Left renal cortex interstitium (tissue), 4 donors: Measurements from ENCODE around the gene ANTXR1. TPM values are rescaled to one million over a fixed set of nuclear protein-coding genes. Genes with fewer than 3 reads are reported as not detected.

Experiments
- DNase-seq, 4 donors: peaks; one replicate each; pipeline ENCODE4 v3.0.0-alpha.2; 2013; ENCODE audit warnings: low read depth in 4 of 4, low spot score in 2 of 4, missing footprints in 1 of 4
- polyA plus RNA-seq, 4 donors: library from polyadenylated mRNA; unstranded; fragments of 120-200 nt; gene quantifications; one replicate each; pipeline ENCODE4 v1.2.1, GENCODE V29; 2013; ENCODE audit not compliant: insufficient read length in 4 of 4

Gene ANTXR1
- polyA plus RNA-seq, 4 donors: 73.7 to 97.7 (median 81.0) TPM

GRCh38 chr2:69001879-69002278 is 11.1 kb upstream of the ANTXR1 start:
- DNase-seq: no peak

- no peak for DNase-seq
Measured at GRCh38 chr2:69003731-69004130, 9.2 kb upstream of the ANTXR1 start.

GRCh38 chr2:69007169-69007568 is 5.8 kb upstream of the ANTXR1 start:
- DNase-seq: no peak

- no peak for DNase-seq
Measured at GRCh38 chr2:69007603-69008002, 5.4 kb upstream of the ANTXR1 start.

- no peak for DNase-seq
Measured at GRCh38 chr2:69010437-69011194, 2.4 kb upstream of the ANTXR1 start.

GRCh38 chr2:69011611-69012157 is 1.3 kb upstream of the ANTXR1 start:
- DNase-seq: no peak

- DNase-seq: peak; percentile 45 to 78 (median 64)
Measured at GRCh38 chr2:69012310-69013141, 453 bp upstream of the ANTXR1 start.

- DNase-seq: peak in 1 of 4 donors; percentile 31
Measured at GRCh38 chr2:69013840-69014821, 1.2 kb downstream of the ANTXR1 start.

GRCh38 chr2:69017080-69017479 is 4.1 kb downstream of the ANTXR1 start:
- no peak for DNase-seq

- DNase-seq: no peak
Measured at GRCh38 chr2:69017835-69018234, 4.9 kb downstream of the ANTXR1 start.

GRCh38 chr2:69018678-69019095 is 5.7 kb downstream of the ANTXR1 start:
- no peak for DNase-seq

GRCh38 chr2:69020496-69021426 is 7.8 kb downstream of the ANTXR1 start:
- DNase-seq: no peak

GRCh38 chr2:69021727-69022126 is 8.7 kb downstream of the ANTXR1 start:
- DNase-seq: no peak

GRCh38 chr2:69022548-69022947 is 9.6 kb downstream of the ANTXR1 start:
- DNase-seq: no peak

- DNase-seq: no peak
Measured at GRCh38 chr2:69023236-69023635, 10.3 kb downstream of the ANTXR1 start.

- DNase-seq: no peak
Measured at GRCh38 chr2:69026026-69026425, 13.0 kb downstream of the ANTXR1 start.

- DNase-seq: no peak
Measured at GRCh38 chr2:69026691-69027459, 13.9 kb downstream of the ANTXR1 start.

GRCh38 chr2:69030800-69031428 is 17.9 kb downstream of the ANTXR1 start:
- DNase-seq: no peak
